GM23248 (cell line): Measurements from ENCODE around the gene KRTAP4-3.

ENCODE experiments used
- EZH2 ChIP-seq: fragments of 200-600 bp; sonication (generic); IDR thresholded peaks from 2 replicates; pipeline ENCODE4 v1.6.1; 2018; ENCODE audit warnings: antibody characterized with exemption, mild to moderate bottlenecking; ENCODE audit not compliant: insufficient read depth, poor library complexity, severe bottlenecking
- EZH2phosphoT487 ChIP-seq: fragments of 200-600 bp; sonication (generic); IDR thresholded peaks from 2 replicates; pipeline ENCODE4 v1.6.1; 2018; ENCODE audit warnings: antibody characterized with exemption, moderate library complexity, mild to moderate bottlenecking, low read depth; ENCODE audit not compliant: insufficient read depth

- TF ChIP-seq EZH2 (no peak), EZH2phosphoT487 (no peak)
These were observed 17.0 kb upstream of the KRTAP4-3 start for GRCh38 chr17:41185001-41185400.
